ENCODE results near the gene ACBD6.

GRCh38 chr1:180327089-180327488 is 175.3 kb downstream of the ACBD6 start:
- TF ChIP-seq POLR2A (IDR thresholded peaks at IDR 0.05; ENCODE audit: low read length) = no peak
- TF ChIP-seq GATA1 (IDR thresholded peaks at IDR 0.05; ENCODE audit: low read depth, low read length) = no peak

Measured in erythroblast (primary cell).